PC-9 (cell line): ENCODE data around the gene DLG2.

Experiments used
- CTCF ChIP-seq: fragments of 200-600 bp; sonication (generic); conservative IDR thresholded peaks from 2 replicates; pipeline ENCODE4 v1.6.1; 2017; ENCODE audit warnings: mixed run types, antibody characterized with exemption, mild to moderate bottlenecking, moderate library complexity
- EZH2 ChIP-seq: fragments of 200-600 bp; sonication (generic); IDR thresholded peaks from 2 replicates; pipeline ENCODE4 v1.8.0; 2017; ENCODE audit warnings: antibody characterized with exemption, low read depth

GRCh38 chr11:84608837-84609196, 1018.3 kb downstream of the DLG2 start:
- TF ChIP-seq CTCF, result no peak
- TF ChIP-seq EZH2, result no peak
